HCT116 (cell line): ENCODE measurements around the gene MYO7B.

Experiments
- CTCF ChIP-seq, 3 experiments: fragments of 200-600 bp in 1 of 3; sonication (generic) in 1 of 3; IDR thresholded peaks in 2 of 3; conservative IDR thresholded peaks in 1 of 3; 2 replicates each; pipeline ENCODE4 v1.5.1; 2012 to 2017; ENCODE audit warnings: low read depth in 2 of 3, low read length in 2 of 3, antibody characterized with exemption in 1 of 3, borderline replicate concordance in 1 of 3, control low read depth in 1 of 3, mild to moderate bottlenecking in 1 of 3, mixed read lengths in 1 of 3, mixed run types in 1 of 3, moderate library complexity in 1 of 3; ENCODE audit not compliant: insufficient read depth in 1 of 3
- REST ChIP-seq: IDR thresholded peaks from 2 replicates; pipeline ENCODE4 v1.6.1; 2012; ENCODE audit warnings: low read depth

- TF ChIP-seq CTCF (IDR thresholded peaks at IDR 0.05 in 2 of 3, conservative IDR thresholded peaks at IDR 0.05 in 1 of 3; ENCODE audit: borderline replicate concordance in 1 of 3, insufficient read depth in 1 of 3, low read depth in 2 of 3, low read length in 2 of 3) = no peak
- no peak for TF ChIP-seq REST
Observed at GRCh38 chr2:127541809-127542208, 6.3 kb downstream of the MYO7B start.
